ENCODE measurements around the gene RNF187. TPM values are rescaled to one million over a fixed set of nuclear protein-coding genes. Genes with fewer than 3 reads are reported as not detected.

The RNF187 gene
- total RNA-seq, 1 donor from 2014 or later = 129 TPM

GRCh38 chr1:228462560-228462959 is 24.6 kb upstream of the RNF187 start:
- Mint-ChIP-seq H3K9me3 (no peaks in the 10 kb centered on the region), H3K4me3 (peak overlapping the region; percentile 88), H3K4me1 (peaks cover 51% of the 10 kb centered on the region), H3K36me3 (ENCODE audit: low read depth) (no peaks in the 10 kb centered on the region), H3K27me3 (ENCODE audit: low read depth) (peaks cover 78% of the 10 kb centered on the region), H3K27ac (ENCODE audit: unreplicated experiment) (no peak overlapping the region)
- TF ChIP-seq CTCF (conservative IDR thresholded peaks at IDR 0.05) = no peak
- no peak for DNase-seq (ENCODE audit: low read depth, low spot score)

GRCh38 chr1:228463009-228463558 is 24.1 kb upstream of the RNF187 start:
- no peak overlapping the region for H3K27ac Mint-ChIP-seq (ENCODE audit: unreplicated experiment)

GRCh38 chr1:228463559-228464455 is 23.4 kb upstream of the RNF187 start:
- peak; percentile 37 for DNase-seq (ENCODE audit: low read depth, low spot score)

More at GRCh38 chr1:228463009-228463558, 24.1 kb upstream of the RNF187 start:
- TF ChIP-seq CTCF (conservative IDR thresholded peaks at IDR 0.05) = no peak
- H3K9me3 Mint-ChIP-seq = no peaks in the 10 kb centered on the region
- peaks cover 46% of the 10 kb centered on the region for H3K4me1 Mint-ChIP-seq
- H3K4me3 Mint-ChIP-seq = peak overlapping the region; percentile 88
- H3K36me3 Mint-ChIP-seq (ENCODE audit: low read depth) = no peaks in the 10 kb centered on the region
- DNase-seq (ENCODE audit: low read depth, low spot score) = no peak
- H3K27me3 Mint-ChIP-seq (ENCODE audit: low read depth) = peaks cover 78% of the 10 kb centered on the region

GRCh38 chr1:228464487-228464983 is 22.6 kb upstream of the RNF187 start:
- TF ChIP-seq CTCF (conservative IDR thresholded peaks at IDR 0.05) = no peak
- Mint-ChIP-seq H3K27me3 (ENCODE audit: low read depth) (peaks cover 83% of the 10 kb centered on the region), H3K4me1 (peaks cover 35% of the 10 kb centered on the region), H3K4me3 (peak overlapping the region; percentile 88), H3K9me3 (no peaks in the 10 kb centered on the region), H3K36me3 (ENCODE audit: low read depth) (no peaks in the 10 kb centered on the region), H3K27ac (ENCODE audit: unreplicated experiment) (peak overlapping the region; percentile 97)
- peak; percentile 72 for DNase-seq (ENCODE audit: low read depth, low spot score)

More at GRCh38 chr1:228463559-228464455, 23.4 kb upstream of the RNF187 start:
- no peaks in the 10 kb centered on the region for H3K36me3 Mint-ChIP-seq (ENCODE audit: low read depth)
- TF ChIP-seq CTCF (conservative IDR thresholded peaks at IDR 0.05) = peak; percentile 41
- peak overlapping the region; percentile 88 for H3K4me3 Mint-ChIP-seq
- H3K9me3 Mint-ChIP-seq = no peaks in the 10 kb centered on the region
- H3K27ac Mint-ChIP-seq (ENCODE audit: unreplicated experiment) = peak overlapping the region; percentile 69
- peaks cover 81% of the 10 kb centered on the region for H3K27me3 Mint-ChIP-seq (ENCODE audit: low read depth)
- peaks cover 40% of the 10 kb centered on the region for H3K4me1 Mint-ChIP-seq

GRCh38 chr1:228465141-228465540 is 22.0 kb upstream of the RNF187 start:
- H3K27me3 Mint-ChIP-seq (ENCODE audit: low read depth) = peaks cover 83% of the 10 kb centered on the region
- H3K4me1 Mint-ChIP-seq = peaks cover 35% of the 10 kb centered on the region
- H3K27ac Mint-ChIP-seq (ENCODE audit: unreplicated experiment) = peak overlapping the region; percentile 97
- TF ChIP-seq CTCF (conservative IDR thresholded peaks at IDR 0.05) = no peak
- no peaks in the 10 kb centered on the region for H3K36me3 Mint-ChIP-seq (ENCODE audit: low read depth)
- peak overlapping the region; percentile 88 for H3K4me3 Mint-ChIP-seq
- DNase-seq (ENCODE audit: low read depth, low spot score) = no peak
- H3K9me3 Mint-ChIP-seq = no peaks in the 10 kb centered on the region

Data from neural crest cell (in vitro differentiated cells).